ENCODE measurements around the gene KCNN3. TPM values are rescaled to one million over a fixed set of nuclear protein-coding genes. Genes with fewer than 3 reads are reported as not detected.

The KCNN3 gene
- polyA plus RNA-seq, 12 donors: 5.8 to 12.8 (median 9.5) TPM; not detected in 1

DNA sequence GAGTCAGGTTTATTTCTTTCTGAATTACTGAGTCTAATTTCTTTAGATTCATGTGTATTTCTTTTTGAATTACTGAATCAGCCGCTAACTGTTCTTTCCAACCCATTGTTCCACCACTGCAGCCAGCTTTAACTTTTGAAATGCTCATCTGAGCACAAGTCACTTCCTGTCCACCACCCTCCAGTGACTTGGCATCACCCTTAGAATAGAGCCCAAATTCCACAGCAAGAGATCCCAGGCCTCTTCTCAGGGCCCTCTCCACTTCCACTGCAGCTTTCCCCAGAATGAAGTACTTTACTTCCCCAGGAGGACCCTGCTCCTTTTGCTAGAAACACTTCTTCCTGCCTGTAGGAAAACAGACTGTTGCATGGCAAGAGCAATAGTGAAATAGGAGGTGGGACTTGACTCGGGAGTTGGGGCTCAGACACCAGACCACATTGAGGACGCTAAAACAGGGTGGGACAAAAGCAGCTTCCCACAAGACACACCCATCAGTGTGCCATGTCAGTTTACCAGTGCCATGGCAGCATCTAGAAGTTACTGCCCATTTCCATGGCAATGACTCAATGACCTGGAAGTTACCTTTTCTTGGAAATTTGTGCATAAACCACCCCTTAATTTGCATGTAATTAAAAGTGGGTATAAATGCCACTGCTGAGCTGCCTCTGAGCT lies 205.6 kb downstream of the KCNN3 start:
- DNase-seq: no peak

DNA sequence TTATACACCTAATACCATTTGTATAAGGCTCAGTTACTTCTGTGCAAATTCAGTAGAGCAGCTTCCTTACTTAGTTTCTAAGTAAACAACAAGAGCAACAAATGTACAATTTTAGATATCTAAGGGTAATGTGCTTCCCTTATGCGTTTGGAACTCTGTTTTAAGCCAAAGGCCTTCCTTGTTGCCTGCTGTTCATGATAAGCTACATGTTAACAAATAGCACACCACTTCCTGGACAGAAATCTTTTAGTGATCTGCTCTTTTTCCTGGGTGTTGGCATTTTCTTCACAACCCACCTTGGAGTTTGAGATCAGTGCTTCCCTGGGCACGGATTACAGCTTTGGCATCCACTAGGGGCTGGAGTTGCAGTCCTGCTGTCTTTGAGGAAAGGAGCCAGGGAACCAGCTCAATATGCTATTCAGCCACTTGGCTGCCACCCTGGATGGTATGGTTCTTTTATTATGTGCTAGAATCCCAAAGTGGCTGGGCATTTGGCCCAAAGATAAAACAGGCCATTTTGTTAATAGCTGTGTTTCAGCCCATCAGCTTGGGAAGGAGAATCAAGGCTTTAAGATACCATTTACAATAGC lies 206.5 kb downstream of the KCNN3 start:
- DNase-seq: no peak

DNA sequence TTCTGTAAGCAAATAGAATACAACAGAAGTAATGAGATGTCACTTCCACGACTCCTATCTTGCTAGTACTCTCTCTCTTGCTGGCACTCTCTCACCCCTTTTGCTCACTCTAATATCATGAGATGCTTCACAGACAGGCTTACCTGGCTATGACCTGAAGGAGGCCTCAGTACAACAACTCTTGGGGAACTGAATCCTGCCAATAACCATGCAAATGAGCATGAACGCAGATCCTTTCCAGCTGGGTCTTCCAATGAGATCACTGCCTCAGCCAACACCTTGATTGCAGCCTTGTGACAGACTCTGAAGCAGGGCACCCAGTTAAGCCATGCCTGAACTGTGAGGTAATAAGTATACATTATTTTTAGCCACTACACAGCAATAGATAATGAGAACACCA lies 209.0 kb downstream of the KCNN3 start:
- DNase-seq: no peak

DNA sequence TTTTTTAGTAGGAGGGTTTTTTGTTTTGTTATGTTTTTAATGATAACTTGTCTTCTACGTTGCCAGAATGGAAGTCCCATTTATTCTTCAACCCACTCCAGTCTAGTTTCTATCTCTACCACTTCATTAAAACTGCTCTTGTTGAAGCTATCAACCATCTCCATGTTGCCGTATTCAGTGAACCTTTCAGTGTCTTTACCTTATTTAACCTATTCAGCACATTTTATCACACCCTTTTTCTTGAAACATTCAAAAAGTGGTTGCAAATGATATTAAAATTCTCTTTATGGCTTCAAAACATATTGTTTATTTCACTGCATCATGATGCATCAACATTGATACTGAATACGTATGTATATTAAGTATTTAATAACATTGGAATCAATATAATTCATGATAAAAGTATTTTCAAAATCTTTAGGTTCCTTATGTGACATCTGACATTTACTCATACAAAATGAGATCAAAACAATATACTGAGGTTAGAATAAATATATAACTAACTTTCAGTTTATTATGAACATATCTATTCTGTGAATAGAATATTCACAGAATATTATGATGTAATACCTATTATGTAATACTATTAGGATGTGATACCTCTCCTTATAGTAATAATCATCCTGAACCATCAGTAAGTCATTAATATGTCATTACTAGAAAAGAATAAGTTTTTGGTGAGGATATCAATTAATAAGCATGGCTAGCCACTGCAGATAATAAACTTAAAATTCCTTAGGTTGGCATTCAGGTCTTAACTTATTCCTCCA lies 210.1 kb downstream of the KCNN3 start:
- DNase-seq: no peak

GRCh38 chr1:154657556-154657955 lies 212.5 kb downstream of the KCNN3 start:
- no peak for DNase-seq

- DNase-seq: no peak
Observed at GRCh38 chr1:154652893-154653292, 217.2 kb downstream of the KCNN3 start.

Other genes starting within 250 kb of the KCNN3 start
- 10 to 100 TPM in 11 of 12 donors, not detected in 1; 20.1 to 28.8 (median 26.1) TPM for gene PMVK, start 66.4 kb upstream of the KCNN3 start, polyA plus RNA-seq (ENCODE audit: insufficient read length in 12 of 12)
- gene PBXIP1, start 85.8 kb upstream of the KCNN3 start, polyA plus RNA-seq (ENCODE audit: insufficient read length in 12 of 12): 100 to 1,000 TPM in 8 of 12 donors, 10 to 100 TPM in 3, not detected in 1; 74.1 to 186 (median 153) TPM
- gene PYGO2, start 91.5 kb upstream of the KCNN3 start, polyA plus RNA-seq (ENCODE audit: insufficient read length in 12 of 12): 10 to 100 TPM in 11 of 12 donors, not detected in 1; 21.7 to 39.5 (median 28.7) TPM
- 100 to 1,000 TPM in 1 of 12 donors, 10 to 100 TPM in 10, not detected in 1; 66.6 to 136 (median 92.4) TPM for gene SHC1, start 100.5 kb upstream of the KCNN3 start, polyA plus RNA-seq (ENCODE audit: insufficient read length in 12 of 12)
- 10 to 100 TPM in 11 of 12 donors, not detected in 1; 44.1 to 77.4 (median 65.4) TPM for gene CKS1B, start 104.4 kb upstream of the KCNN3 start, polyA plus RNA-seq (ENCODE audit: insufficient read length in 12 of 12)
- gene FLAD1, start 113.1 kb upstream of the KCNN3 start, polyA plus RNA-seq (ENCODE audit: insufficient read length in 12 of 12): 10 to 100 TPM in 11 of 12 donors, not detected in 1; 13.1 to 23.6 (median 19.7) TPM
- under 1 TPM in 1 of 12 donors, not detected in 11; 0.49 TPM for gene LENEP, start 123.3 kb upstream of the KCNN3 start, polyA plus RNA-seq (ENCODE audit: insufficient read length in 12 of 12)
- 10 to 100 TPM in 4 of 12 donors, 1 to 10 TPM in 7, not detected in 1; 3.9 to 32.4 (median 8.5) TPM for gene ZBTB7B, start 132.5 kb upstream of the KCNN3 start, polyA plus RNA-seq (ENCODE audit: insufficient read length in 12 of 12)
- gene DCST2, start 163.5 kb upstream of the KCNN3 start, polyA plus RNA-seq (ENCODE audit: insufficient read length in 12 of 12): 1 to 10 TPM in 3 of 12 donors, under 1 TPM in 7, not detected in 2; 0.34 to 1.6 (median 0.57) TPM
- under 1 TPM in 8 of 12 donors, not detected in 4; 0.16 to 0.29 (median 0.24) TPM for gene DCST1, start 163.5 kb upstream of the KCNN3 start, polyA plus RNA-seq (ENCODE audit: insufficient read length in 12 of 12)
- gene ADAM15, start 181.0 kb upstream of the KCNN3 start, polyA plus RNA-seq (ENCODE audit: insufficient read length in 12 of 12): 100 to 1,000 TPM in 1 of 12 donors, 10 to 100 TPM in 10, not detected in 1; 47.2 to 143 (median 56.3) TPM
- 10 to 100 TPM in 3 of 12 donors, 1 to 10 TPM in 8, not detected in 1; 4.7 to 12.1 (median 6.5) TPM for gene EFNA4, start 193.5 kb upstream of the KCNN3 start, polyA plus RNA-seq (ENCODE audit: insufficient read length in 12 of 12)
- gene EFNA3, start 208.6 kb upstream of the KCNN3 start, polyA plus RNA-seq (ENCODE audit: insufficient read length in 12 of 12): 10 to 100 TPM in 1 of 12 donors, 1 to 10 TPM in 9, not detected in 2; 1.3 to 11.7 (median 2.1) TPM

Measured in muscle of arm (tissue), 12 donors.